Activated CD8-positive, alpha-beta memory T cell treated with anti-CD3 and anti-CD28 coated beads, Interleukin-2, amount 50 U/mL, for 4 hours (primary cell): ENCODE measurements around the gene TMEM244.
"Not testable (repeated sequence)": the region's sequence is repeated elsewhere in the genome, so short reads cannot be mapped to it uniquely, and the experiment has no call there.

ENCODE experiments used
- DNase-seq: peaks from one replicate; pipeline ENCODE4 v3.0.0-alpha.2; 2020

TMEM244 gene

DNA sequence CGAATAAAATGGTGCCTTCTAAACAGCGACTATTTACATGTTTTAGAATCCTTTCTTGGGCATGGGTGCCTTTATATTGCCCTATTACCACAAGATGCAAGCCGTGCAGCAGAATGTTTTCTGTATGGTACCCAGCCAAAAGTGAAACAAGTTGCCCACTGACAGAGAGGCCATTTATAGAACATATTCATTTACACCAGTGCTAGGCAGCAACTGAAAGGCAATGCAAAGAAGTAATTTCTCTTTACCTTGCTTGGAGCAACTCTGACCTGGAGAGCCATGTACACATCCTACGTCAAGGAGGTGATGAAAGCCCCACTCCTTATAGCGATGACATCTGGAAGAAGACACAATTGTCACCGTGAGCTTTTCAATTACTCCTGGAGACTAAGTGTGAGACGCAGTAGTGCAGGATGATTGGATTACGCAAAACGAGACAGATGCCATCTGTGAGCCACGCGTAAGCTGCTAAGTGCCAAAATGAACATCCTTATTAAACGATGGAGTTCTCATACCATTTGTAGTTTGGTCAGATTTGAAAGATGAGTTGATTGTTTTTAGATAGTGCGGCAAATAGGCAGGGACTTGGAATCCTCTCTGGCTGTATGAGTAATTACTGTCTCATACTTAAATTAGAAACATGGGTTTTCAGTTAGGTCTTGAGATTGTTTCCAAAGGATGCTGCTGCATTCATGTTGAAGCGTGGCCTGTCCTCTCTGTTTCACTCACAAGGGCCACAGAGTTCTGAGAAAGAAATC, at the start of gene TMEM244:
Gene TMEM244 (minus strand): TSS at position 408 of the 758 bp plus-strand sequence. CDS start 127 bp downstream, at position 281.
- no peak for DNase-seq

- DNase-seq = no peak
Observed at GRCh38 chr6:129908858-129909257, 47.7 kb upstream of the TMEM244 start.

DNA sequence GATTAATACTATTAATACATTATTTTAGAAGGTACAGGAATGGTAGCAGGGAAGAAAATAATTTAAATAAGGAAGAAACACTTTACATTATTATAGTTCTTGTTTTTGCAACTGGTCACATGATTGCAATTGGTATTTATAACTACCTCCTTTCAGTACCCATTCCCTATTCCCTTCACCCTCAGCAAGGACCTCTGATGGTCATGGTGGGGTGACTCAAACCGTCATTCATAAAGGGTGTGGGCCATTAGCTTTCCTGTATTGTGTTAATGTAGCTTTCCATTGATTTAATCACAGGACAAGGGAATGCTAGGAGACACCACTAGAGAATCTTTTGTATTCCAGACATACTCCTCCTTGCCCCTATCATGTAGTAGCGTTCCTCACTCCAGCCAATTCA, 47.2 kb upstream of the TMEM244 start:
- DNase-seq = no peak

GRCh38 chr6:129906515-129907077, 45.5 kb upstream of the TMEM244 start:
- DNase-seq = no peak

DNA sequence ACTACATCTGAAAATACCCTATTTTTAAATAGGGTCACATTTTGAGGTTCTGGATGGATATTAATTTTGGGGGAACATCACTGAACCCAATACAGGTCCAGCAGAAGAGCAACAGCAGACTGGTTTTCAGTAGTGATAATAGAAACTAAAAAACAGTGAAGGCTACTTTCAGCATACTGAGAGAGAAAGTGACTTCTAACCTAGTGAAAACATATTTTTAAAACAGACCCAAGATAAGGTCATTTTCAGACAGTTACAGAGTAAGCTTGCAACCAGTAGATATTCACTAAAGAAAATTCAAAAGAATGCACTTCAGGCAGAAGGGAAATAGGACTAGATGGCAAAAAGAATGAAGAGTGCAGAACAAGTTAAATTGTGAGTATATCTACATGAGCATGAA, 42.0 kb upstream of the TMEM244 start:
- no peak for DNase-seq

DNA sequence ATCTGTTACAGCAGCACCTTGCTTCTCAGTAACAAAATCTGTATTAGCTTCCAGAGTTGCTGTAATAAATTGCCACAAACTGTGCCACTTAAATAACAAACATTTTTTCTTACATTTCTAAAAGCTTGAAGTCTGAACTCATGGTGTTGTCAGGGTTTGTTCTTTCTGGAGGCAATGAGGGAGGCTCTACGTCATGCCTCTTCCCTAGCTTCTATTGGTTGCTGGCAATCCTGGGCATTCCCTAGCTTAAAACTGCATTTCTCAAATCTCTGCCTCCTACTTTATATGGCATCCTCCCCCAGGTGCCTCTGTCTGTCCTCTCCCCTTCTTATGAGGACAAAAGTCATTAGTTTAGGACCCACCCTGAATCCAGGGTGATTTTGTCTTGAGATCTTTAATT, 41.6 kb upstream of the TMEM244 start:
- DNase-seq = no peak

GRCh38 chr6:129901910-129902309, 40.8 kb upstream of the TMEM244 start:
- DNase-seq = no peak

DNA sequence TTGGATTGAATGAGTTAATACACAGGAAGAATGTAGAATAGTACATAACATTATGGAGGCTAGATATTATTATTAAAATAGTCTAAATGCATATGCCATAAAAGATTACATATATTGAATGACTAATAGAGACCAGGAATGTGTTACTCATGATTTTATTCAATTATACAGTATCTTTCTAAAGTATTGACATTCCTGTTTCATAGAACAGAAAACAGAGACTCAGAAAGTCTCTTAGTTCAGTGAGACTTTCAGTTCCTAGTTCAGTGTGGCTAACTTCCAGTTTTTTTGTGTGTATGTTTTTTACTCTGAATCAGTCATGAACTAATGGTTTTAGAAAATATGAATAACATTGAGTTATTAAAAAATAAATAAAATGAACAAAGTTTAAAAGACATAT, 34.6 kb upstream of the TMEM244 start:
- no peak for DNase-seq

DNA sequence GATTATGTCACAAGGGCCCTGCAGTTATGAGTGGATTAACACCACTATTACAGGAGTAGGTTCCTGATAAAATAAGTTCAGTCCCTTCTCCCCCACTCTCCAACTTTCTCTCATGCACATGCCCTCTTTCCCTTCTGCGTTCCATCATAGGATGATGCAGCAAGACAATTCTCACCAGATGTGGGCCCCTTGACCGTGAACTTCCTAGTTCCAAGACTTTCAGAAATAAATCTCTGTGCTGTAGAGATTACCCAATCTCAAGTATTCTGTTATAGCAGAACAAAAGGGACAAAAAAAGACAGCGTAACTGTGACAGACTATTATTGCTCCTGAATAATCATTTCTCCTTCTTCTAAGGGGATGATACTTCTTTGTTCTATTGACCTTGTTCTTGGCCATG, 33.8 kb upstream of the TMEM244 start:
- no peak for DNase-seq

GRCh38 chr6:129893640-129894039, 32.5 kb upstream of the TMEM244 start:
- DNase-seq = no peak

DNA sequence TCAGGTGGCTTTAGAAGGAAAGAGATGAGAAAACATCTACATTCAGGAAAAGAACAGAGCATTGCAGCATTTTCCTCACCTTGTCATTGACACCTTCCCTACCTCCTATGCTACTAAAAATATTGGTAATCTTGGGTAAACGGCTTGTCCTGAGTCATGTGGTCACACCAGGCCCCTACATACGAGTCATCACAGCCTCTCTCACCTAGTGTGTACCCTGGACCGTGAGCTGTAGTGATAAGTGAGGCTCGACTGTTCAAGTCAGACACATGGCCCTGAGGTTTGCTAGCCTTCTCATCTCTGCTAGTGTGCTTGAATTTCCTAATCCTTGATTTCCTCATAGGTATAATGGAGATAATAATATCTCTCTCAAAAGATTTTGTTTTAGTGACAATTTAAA, 29.6 kb upstream of the TMEM244 start:
- no peak for DNase-seq

GRCh38 chr6:129890164-129890563, 29.0 kb upstream of the TMEM244 start:
- no peak for DNase-seq

- peak; percentile 15 for DNase-seq
Observed at GRCh38 chr6:129889580-129889979, 28.5 kb upstream of the TMEM244 start.

GRCh38 chr6:129886401-129887155, 25.5 kb upstream of the TMEM244 start:
- no peak for DNase-seq

DNA sequence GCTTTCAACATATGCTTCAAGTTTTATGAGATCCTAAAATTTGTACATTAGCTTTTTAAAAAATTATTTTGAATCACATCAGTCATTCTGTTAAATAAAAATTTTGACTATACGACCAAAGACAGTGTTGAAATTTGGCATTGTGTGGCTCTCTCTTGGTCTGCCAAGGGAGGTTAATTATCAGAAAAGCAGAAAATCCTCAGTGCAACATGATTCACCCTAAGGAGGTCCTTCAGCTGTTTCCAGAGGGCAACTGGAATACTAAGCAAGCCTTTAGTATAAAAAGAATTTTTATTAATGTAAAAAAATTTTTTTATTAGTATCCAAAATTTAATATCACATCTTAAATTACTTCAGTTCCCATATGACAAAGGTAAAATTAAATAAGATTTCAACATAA, 23.1 kb upstream of the TMEM244 start:
- DNase-seq = no peak

GRCh38 chr6:129882510-129883023, 21.5 kb upstream of the TMEM244 start:
- no peak for DNase-seq

DNA sequence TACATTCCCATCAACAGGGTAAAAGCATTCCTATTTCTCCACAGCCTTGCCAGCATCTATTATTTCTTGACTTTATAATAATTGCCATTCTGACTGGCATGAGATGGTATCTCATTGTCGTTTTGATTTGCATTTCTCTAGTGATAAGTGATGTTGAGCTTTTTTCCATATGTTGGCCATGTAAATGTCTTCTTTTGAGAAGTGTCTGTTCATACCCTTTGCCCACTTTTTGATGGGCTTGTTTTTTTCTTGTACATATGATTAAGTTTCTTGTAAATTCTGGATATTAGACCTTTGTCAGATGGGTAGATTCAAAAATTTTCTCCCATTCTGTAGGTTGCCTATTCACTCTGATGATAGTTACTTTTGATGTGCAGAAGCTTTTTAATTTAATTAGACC, 16.8 kb upstream of the TMEM244 start:
- DNase-seq = not testable (repeated sequence)

DNA sequence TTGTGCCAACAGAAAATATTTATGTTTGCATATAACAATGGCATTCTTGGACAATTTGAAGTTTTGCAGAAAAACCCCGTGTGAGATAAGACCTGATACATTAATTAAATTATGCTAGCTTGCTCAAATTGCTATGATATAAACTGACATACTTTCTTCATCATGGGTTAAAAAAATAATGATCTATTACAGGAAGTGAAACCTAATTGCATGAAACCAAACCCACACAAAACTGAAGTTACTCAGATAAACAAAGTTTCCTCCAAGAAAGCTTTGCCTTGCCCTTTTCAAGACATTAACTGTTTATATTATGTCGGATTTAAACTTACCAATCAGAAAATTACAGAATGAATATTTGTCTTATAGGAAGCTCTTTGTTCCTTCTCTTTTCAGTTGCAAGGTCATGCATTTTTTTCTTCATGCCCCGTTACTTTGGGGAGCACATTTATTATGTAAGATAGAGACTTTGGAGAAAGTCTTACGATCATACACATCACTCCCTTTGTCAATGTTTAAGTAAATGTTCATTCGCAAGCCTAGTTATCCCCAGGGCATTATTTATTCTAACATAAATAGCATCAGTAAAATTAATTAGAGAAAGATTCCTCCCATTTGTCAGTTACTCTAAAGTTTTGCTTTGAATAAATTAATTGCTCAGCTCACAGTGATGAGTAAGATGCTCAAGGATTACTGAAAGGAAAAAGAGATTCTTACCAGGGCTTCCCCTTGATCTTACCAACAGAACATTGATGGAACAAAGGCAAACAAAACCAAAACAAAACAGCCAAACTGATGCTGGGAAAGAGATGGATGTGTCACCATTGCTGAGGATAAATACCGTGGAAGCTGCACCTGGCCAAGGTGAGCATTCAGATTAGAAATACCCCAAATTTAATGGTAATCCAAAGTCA, 14.8 kb upstream of the TMEM244 start:
- DNase-seq = no peak

- DNase-seq = no peak
Observed at GRCh38 chr6:129874837-129875236, 13.7 kb upstream of the TMEM244 start.

DNA sequence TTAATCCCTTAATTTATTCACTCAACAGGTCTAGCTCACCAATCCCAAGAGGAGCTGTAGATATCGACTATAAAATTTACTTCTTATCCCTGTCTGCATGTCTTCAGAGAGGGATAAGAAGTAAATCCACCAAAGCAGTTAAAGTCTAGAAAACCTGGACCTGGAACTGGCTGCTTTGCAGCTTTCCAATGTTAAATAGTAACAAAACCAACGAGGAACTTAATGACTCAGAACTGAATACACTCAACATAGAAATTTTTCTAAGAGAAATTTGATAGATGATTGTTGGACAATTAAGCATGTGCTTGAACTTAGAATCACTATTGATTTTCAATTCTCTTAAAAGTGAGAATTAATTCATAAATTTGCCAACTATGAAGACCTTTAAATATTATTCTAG, 11.5 kb upstream of the TMEM244 start:
- DNase-seq = no peak

GRCh38 chr6:129871221-129871620, 10.1 kb upstream of the TMEM244 start:
- DNase-seq = no peak

DNA sequence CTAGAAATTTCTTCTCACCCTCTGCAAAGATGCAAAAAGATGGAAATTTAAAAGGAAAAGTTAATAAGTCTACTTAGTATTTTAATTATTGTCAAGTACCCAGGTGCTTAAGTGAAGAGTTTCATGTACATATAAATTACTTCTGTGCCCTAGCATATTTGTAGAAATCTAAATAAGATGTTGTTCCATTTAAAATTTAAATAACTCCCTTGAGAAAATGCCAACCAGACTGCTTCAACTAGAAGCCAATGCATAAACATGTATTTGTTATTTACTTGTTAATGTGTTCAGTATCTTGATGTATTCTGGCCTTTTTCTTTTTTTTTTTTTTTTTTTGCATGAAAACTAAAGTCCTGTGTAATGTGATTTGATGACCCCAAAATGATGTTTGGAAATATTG, 6.3 kb upstream of the TMEM244 start:
- DNase-seq = no peak

- no peak for DNase-seq
Observed at GRCh38 chr6:129866688-129867087, 5.6 kb upstream of the TMEM244 start.
